ENCODE data around the gene C11orf71.
A peak's percentile ranks its signal among the peaks of the same experiment; 100 is the strongest.

C11orf71 gene

GRCh38 chr11:114358716-114359115, 41.6 kb downstream of the C11orf71 start:
- Histone ChIP-seq H3K27me3 (ENCODE audit: control insufficient read depth in 1 of 2, insufficient read depth in 1 of 2, low read length in 2 of 2) (no peaks in the 10 kb centered on the region), H3K4me2 (ENCODE audit: low read length, poor library complexity, severe bottlenecking) (no peak overlapping the region), H2BK15ac (ENCODE audit: low read depth, poor library complexity, severe bottlenecking) (no peak overlapping the region), H3K4me3 (ENCODE audit: insufficient read depth in 1 of 2, low read depth in 1 of 2, low read length in 2 of 2) (no peak overlapping the region), H3K23ac (ENCODE audit: low read length in 2 of 2) (no peak overlapping the region), H4K8ac (ENCODE audit: low read length) (no peak overlapping the region), H3K79me1 (replicated peaks; ENCODE audit: low read length, poor library complexity, severe bottlenecking) (no peaks in the 10 kb centered on the region), H3K14ac (ENCODE audit: low read length in 2 of 2) (no peak overlapping the region), H3K4ac (ENCODE audit: low read depth in 1 of 2, low read length in 2 of 2) (no peak overlapping the region), H3K36me3 (ENCODE audit: control insufficient read depth in 1 of 2, insufficient read depth in 2 of 2, low read depth in 1 of 2, low read length in 2 of 2) (no peaks in the 10 kb centered on the region), H2BK12ac (ENCODE audit: low read length in 2 of 2) (no peak overlapping the region), H3K9me3 (ENCODE audit: control insufficient read depth, low read length) (no peaks in the 10 kb centered on the region), H2BK120ac (ENCODE audit: low read depth, low read length) (no peak overlapping the region), H3K27ac (ENCODE audit: low read length, poor library complexity, severe bottlenecking) (no peak overlapping the region), H3K18ac (ENCODE audit: low read depth in 1 of 2, low read length in 2 of 2) (no peak overlapping the region), H3K9ac (ENCODE audit: low read length) (no peak overlapping the region), H2AK5ac (ENCODE audit: low read length, severe bottlenecking) (no peak overlapping the region), H2AFZ (ENCODE audit: low read depth, low read length) (no peak overlapping the region), H4K91ac (ENCODE audit: low read length) (no peak overlapping the region), H3K4me1 (ENCODE audit: control insufficient read depth, insufficient read depth, low read depth, low read length) (no peaks in the 10 kb centered on the region), H2BK5ac (ENCODE audit: low read depth, low read length, poor library complexity, severe bottlenecking) (no peak overlapping the region)
- no CpG with 5 or more reads among the region's 1 CpG for WGBS
- DNase-seq, result no peak

DNA sequence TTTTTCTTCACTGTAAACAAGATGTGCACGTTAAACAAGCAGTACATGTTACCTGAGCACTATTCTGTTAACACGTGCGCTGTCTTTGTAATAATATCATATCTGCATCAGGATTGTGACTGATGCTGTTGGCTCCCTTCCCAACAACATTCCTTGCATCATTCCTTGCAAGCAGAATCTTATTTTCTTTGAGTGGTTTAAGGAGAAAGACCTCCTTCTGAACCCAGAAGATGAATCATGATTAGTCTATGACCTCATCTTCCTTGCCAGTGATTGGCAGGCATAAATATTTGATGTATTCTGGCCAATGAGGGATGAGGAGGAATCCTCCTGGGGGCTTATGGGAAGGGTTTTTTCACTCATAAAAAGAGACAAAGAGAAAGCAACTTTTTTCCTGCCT, 46.2 kb downstream of the C11orf71 start:
- H3K18ac ChIP-seq (ENCODE audit: low read depth in 1 of 2, low read length in 2 of 2), result no peak overlapping the region
- H3K36me3 ChIP-seq (ENCODE audit: control insufficient read depth in 1 of 2, insufficient read depth in 2 of 2, low read depth in 1 of 2, low read length in 2 of 2), result no peaks in the 10 kb centered on the region
- no peaks in the 10 kb centered on the region for H3K9me3 ChIP-seq (ENCODE audit: control insufficient read depth, low read length)
- H2AFZ ChIP-seq (ENCODE audit: low read depth, low read length), result no peak overlapping the region
- no peak overlapping the region for H4K91ac ChIP-seq (ENCODE audit: low read length)
- H3K27me3 ChIP-seq (ENCODE audit: control insufficient read depth in 1 of 2, insufficient read depth in 1 of 2, low read length in 2 of 2), result no peaks in the 10 kb centered on the region
- no peak overlapping the region for H2BK5ac ChIP-seq (ENCODE audit: low read depth, low read length, poor library complexity, severe bottlenecking)
- no peak overlapping the region for H3K9ac ChIP-seq (ENCODE audit: low read length)
- H3K4me3 ChIP-seq (ENCODE audit: insufficient read depth in 1 of 2, low read depth in 1 of 2, low read length in 2 of 2), result no peak overlapping the region
- H3K4me2 ChIP-seq (ENCODE audit: low read length, poor library complexity, severe bottlenecking), result no peak overlapping the region
- H3K79me1 ChIP-seq (replicated peaks; ENCODE audit: low read length, poor library complexity, severe bottlenecking), result no peaks in the 10 kb centered on the region
- 88% methylated on average over 1 of the region's 3 CpGs for WGBS
- no peak overlapping the region for H3K4ac ChIP-seq (ENCODE audit: low read depth in 1 of 2, low read length in 2 of 2)
- DNase-seq, result peak; percentile 37
- H3K4me1 ChIP-seq (ENCODE audit: control insufficient read depth, insufficient read depth, low read depth, low read length), result no peaks in the 10 kb centered on the region
- H4K8ac ChIP-seq (ENCODE audit: low read length), result no peak overlapping the region
- no peak overlapping the region for H3K14ac ChIP-seq (ENCODE audit: low read length in 2 of 2)
- peak overlapping the region; percentile 62 for H3K27ac ChIP-seq (ENCODE audit: low read length, poor library complexity, severe bottlenecking)
- no peak overlapping the region for H2BK12ac ChIP-seq (ENCODE audit: low read length in 2 of 2)
- no peak overlapping the region for H2AK5ac ChIP-seq (ENCODE audit: low read length, severe bottlenecking)
- no peak overlapping the region for H2BK120ac ChIP-seq (ENCODE audit: low read depth, low read length)
- H3K23ac ChIP-seq (ENCODE audit: low read length in 2 of 2), result no peak overlapping the region
- no peak overlapping the region for H2BK15ac ChIP-seq (ENCODE audit: low read depth, poor library complexity, severe bottlenecking)

- no peak overlapping the region for H4K8ac ChIP-seq (ENCODE audit: low read length)
- no peak overlapping the region for H3K14ac ChIP-seq (ENCODE audit: low read length in 2 of 2)
- 100% methylated on average over 2 of the region's 3 CpGs for whole genome bisulfite sequencing
- H3K9me3 ChIP-seq (ENCODE audit: control insufficient read depth, low read length), result no peaks in the 10 kb centered on the region
- H3K18ac ChIP-seq (ENCODE audit: low read depth in 1 of 2, low read length in 2 of 2), result no peak overlapping the region
- no peaks in the 10 kb centered on the region for H3K27me3 ChIP-seq (ENCODE audit: control insufficient read depth in 1 of 2, insufficient read depth in 1 of 2, low read length in 2 of 2)
- H2BK15ac ChIP-seq (ENCODE audit: low read depth, poor library complexity, severe bottlenecking), result no peak overlapping the region
- H3K4me3 ChIP-seq (ENCODE audit: insufficient read depth in 1 of 2, low read depth in 1 of 2, low read length in 2 of 2), result no peak overlapping the region
- H3K4ac ChIP-seq (ENCODE audit: low read depth in 1 of 2, low read length in 2 of 2), result no peak overlapping the region
- no peak for DNase-seq
- H2AK5ac ChIP-seq (ENCODE audit: low read length, severe bottlenecking), result no peak overlapping the region
- H3K27ac ChIP-seq (ENCODE audit: low read length, poor library complexity, severe bottlenecking), result peak overlapping the region; percentile 62
- H3K4me2 ChIP-seq (ENCODE audit: low read length, poor library complexity, severe bottlenecking), result no peak overlapping the region
- H3K9ac ChIP-seq (ENCODE audit: low read length), result no peak overlapping the region
- no peak overlapping the region for H2BK120ac ChIP-seq (ENCODE audit: low read depth, low read length)
- no peak overlapping the region for H2AFZ ChIP-seq (ENCODE audit: low read depth, low read length)
- no peak overlapping the region for H2BK12ac ChIP-seq (ENCODE audit: low read length in 2 of 2)
- peaks cover 3% of the 10 kb centered on the region for H3K4me1 ChIP-seq (ENCODE audit: control insufficient read depth, insufficient read depth, low read depth, low read length)
- no peaks in the 10 kb centered on the region for H3K79me1 ChIP-seq (replicated peaks; ENCODE audit: low read length, poor library complexity, severe bottlenecking)
- H3K23ac ChIP-seq (ENCODE audit: low read length in 2 of 2), result no peak overlapping the region
- H2BK5ac ChIP-seq (ENCODE audit: low read depth, low read length, poor library complexity, severe bottlenecking), result no peak overlapping the region
- no peak overlapping the region for H4K91ac ChIP-seq (ENCODE audit: low read length)
- H3K36me3 ChIP-seq (ENCODE audit: control insufficient read depth in 1 of 2, insufficient read depth in 2 of 2, low read depth in 1 of 2, low read length in 2 of 2), result no peaks in the 10 kb centered on the region
Observed at GRCh38 chr11:114353443-114353842, 46.9 kb downstream of the C11orf71 start.

DNA sequence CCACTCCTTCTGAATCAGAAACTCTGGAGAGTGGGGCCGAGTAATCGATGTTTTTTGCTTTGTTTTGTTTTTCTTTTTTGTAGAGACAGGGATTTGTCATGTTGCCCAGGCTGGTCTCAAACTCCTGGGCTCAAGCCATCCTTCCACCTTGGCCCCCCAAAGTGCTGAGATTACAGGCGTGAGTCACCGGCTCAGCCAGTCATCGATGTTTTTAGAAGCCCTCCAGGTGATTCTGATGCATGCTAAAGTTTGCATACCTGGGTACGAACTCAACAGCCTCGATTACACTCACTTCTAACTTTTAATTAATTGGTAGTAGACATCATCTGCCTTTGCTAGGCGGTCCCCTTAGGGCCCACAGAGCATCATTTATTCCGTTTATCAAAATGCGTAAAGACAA, 50.3 kb downstream of the C11orf71 start:
- Histone ChIP-seq H3K4me3 (ENCODE audit: insufficient read depth in 1 of 2, low read depth in 1 of 2, low read length in 2 of 2) (no peak overlapping the region), H3K27me3 (ENCODE audit: control insufficient read depth in 1 of 2, insufficient read depth in 1 of 2, low read length in 2 of 2) (no peaks in the 10 kb centered on the region), H3K9ac (ENCODE audit: low read length) (no peak overlapping the region), H3K23ac (ENCODE audit: low read length in 2 of 2) (no peak overlapping the region), H2AK5ac (ENCODE audit: low read length, severe bottlenecking) (no peak overlapping the region), H3K36me3 (ENCODE audit: control insufficient read depth in 1 of 2, insufficient read depth in 2 of 2, low read depth in 1 of 2, low read length in 2 of 2) (no peaks in the 10 kb centered on the region), H2BK120ac (ENCODE audit: low read depth, low read length) (no peak overlapping the region), H2BK5ac (ENCODE audit: low read depth, low read length, poor library complexity, severe bottlenecking) (no peak overlapping the region), H3K4ac (ENCODE audit: low read depth in 1 of 2, low read length in 2 of 2) (no peak overlapping the region), H3K4me2 (ENCODE audit: low read length, poor library complexity, severe bottlenecking) (no peak overlapping the region), H4K91ac (ENCODE audit: low read length) (no peak overlapping the region), H3K79me1 (replicated peaks; ENCODE audit: low read length, poor library complexity, severe bottlenecking) (no peaks in the 10 kb centered on the region), H2AFZ (ENCODE audit: low read depth, low read length) (no peak overlapping the region), H2BK12ac (ENCODE audit: low read length in 2 of 2) (no peak overlapping the region), H3K27ac (ENCODE audit: low read length, poor library complexity, severe bottlenecking) (no peak overlapping the region), H3K18ac (ENCODE audit: low read depth in 1 of 2, low read length in 2 of 2) (no peak overlapping the region), H2BK15ac (ENCODE audit: low read depth, poor library complexity, severe bottlenecking) (no peak overlapping the region), H4K8ac (ENCODE audit: low read length) (no peak overlapping the region), H3K9me3 (ENCODE audit: control insufficient read depth, low read length) (peaks cover 5% of the 10 kb centered on the region), H3K14ac (ENCODE audit: low read length in 2 of 2) (no peak overlapping the region), H3K4me1 (ENCODE audit: control insufficient read depth, insufficient read depth, low read depth, low read length) (peaks cover 3% of the 10 kb centered on the region)
- 98% methylated on average over 8 of the region's 10 CpGs for WGBS
- DNase-seq, result no peak
